ENCODE data around the gene RPLP1.

The RPLP1 gene

DNA sequence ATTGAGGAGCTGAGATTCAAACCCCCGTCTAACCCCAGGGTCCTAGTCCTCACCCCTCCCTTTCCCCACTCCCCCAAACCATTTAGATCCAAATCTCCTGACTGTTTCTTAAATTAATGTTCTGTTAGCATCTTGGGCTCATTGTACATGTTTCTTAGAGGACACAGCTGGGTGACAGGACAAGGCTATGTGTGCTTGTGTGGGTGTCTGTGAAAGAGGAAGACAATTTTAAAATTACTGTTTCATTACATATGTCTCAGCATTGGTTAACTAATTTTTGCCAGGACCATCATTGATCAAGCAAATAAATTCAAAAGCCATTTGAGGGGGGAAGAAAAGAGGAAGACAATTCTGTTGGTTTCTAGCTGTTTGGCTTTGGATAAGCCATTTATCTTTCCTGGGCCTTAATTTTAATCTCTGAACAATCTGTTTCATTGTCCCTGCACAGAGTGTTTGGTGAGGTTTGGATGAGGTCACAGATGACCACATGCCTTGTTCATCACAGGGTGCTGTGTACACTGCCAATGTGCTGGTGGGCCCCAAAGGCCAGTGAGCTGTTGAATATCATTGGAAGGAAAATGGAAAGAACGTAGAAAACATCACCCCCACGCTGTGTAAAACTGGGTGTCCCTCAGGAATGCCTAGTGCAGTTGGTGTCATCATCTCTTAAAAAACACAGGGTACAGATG, 51.9 kb downstream of the RPLP1 start:
- no peak for DNase-seq (ENCODE audit: low spot score)

More for the DNA sequence above, 51.9 kb downstream of the RPLP1 start:
- TF ChIP-seq, protein P1, sequence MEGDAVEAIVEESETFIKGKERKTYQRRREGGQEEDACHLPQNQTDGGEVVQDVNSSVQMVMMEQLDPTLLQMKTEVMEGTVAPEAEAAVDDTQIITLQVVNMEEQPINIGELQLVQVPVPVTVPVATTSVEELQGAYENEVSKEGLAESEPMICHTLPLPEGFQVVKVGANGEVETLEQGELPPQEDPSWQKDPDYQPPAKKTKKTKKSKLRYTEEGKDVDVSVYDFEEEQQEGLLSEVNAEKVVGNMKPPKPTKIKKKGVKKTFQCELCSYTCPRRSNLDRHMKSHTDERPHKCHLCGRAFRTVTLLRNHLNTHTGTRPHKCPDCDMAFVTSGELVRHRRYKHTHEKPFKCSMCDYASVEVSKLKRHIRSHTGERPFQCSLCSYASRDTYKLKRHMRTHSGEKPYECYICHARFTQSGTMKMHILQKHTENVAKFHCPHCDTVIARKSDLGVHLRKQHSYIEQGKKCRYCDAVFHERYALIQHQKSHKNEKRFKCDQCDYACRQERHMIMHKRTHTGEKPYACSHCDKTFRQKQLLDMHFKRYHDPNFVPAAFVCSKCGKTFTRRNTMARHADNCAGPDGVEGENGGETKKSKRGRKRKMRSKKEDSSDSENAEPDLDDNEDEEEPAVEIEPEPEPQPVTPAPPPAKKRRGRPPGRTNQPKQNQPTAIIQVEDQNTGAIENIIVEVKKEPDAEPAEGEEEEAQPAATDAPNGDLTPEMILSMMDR (IDR thresholded peaks at IDR 0.05; ENCODE audit: extremely low read depth, missing control alignments): no peak

All from GM20000 (cell line).